H1 (cell line): Measurements from ENCODE around the gene TUT1.

Experiments used
- ATF2 ChIP-seq: IDR thresholded peaks from 2 replicates; pipeline ENCODE4 v1.6.1; 2012; ENCODE audit warnings: low read length, inconsistent platforms
- ATF3 ChIP-seq: IDR thresholded peaks from 2 replicates; pipeline ENCODE4 v1.6.1; 2011; ENCODE audit warnings: low read depth, mild to moderate bottlenecking, low read length; ENCODE audit not compliant: insufficient read depth
- BRCA1 ChIP-seq: IDR thresholded peaks from 2 replicates; pipeline ENCODE4 v1.6.1; 2012; ENCODE audit warnings: low read depth, low read length, improper control_type of control experiment
- CEBPB ChIP-seq: IDR thresholded peaks from 2 replicates; pipeline ENCODE4 v1.6.1; 2012; ENCODE audit warnings: low read depth, low read length
- CTCF ChIP-seq, 3 experiments: IDR thresholded peaks; 1 replicate in 2 of 3; 2 replicates in 1 of 3; pipeline versions ENCODE4 v1.5.1 to v1.6.1; 2011; ENCODE audit warnings: low read length in 3 of 3, mild to moderate bottlenecking in 3 of 3, inconsistent platforms in 2 of 3, low read depth in 1 of 3, moderate library complexity in 1 of 3; ENCODE audit not compliant: insufficient read depth in 1 of 3; ENCODE audit errors: control extremely low read depth in 1 of 3
- EZH2 ChIP-seq: fragments of 200-600 bp; sonication (generic); IDR thresholded peaks from 2 replicates; pipeline ENCODE4 v1.7.1; 2012; ENCODE audit warnings: low read depth, mild to moderate bottlenecking, moderate library complexity, low read length, inconsistent platforms; ENCODE audit not compliant: severe bottlenecking
- POU5F1 ChIP-seq: IDR thresholded peaks from 2 replicates; pipeline ENCODE4 v1.6.1; 2011; ENCODE audit warnings: low read depth, mild to moderate bottlenecking, low read length, moderate library complexity
- RNF2 ChIP-seq: fragments of 200-900, 300-1000 bp; sonication (generic); IDR thresholded peaks from 2 replicates; pipeline ENCODE4 v1.7.1; 2016; ENCODE audit warnings: borderline replicate concordance, low read depth, mild to moderate bottlenecking, antibody characterized with exemption, low read length; ENCODE audit not compliant: poor library complexity, severe bottlenecking; ENCODE audit errors: missing control alignments
- YY1 ChIP-seq: IDR thresholded peaks from 2 replicates; pipeline ENCODE4 v1.6.1; 2011; ENCODE audit warnings: low read depth, mild to moderate bottlenecking, low read length

GRCh38 chr11:62613291-62613778 is 22.0 kb upstream of the TUT1 start:
- no peak for TF ChIP-seq ATF2
- TF ChIP-seq CTCF (IDR thresholded peaks at IDR 0.05; ENCODE audit: control extremely low read depth in 1 of 3, insufficient read depth in 1 of 3, low read depth in 1 of 3, low read length in 3 of 3), result no peak
- TF ChIP-seq YY1, result no peak
- no peak for TF ChIP-seq EZH2
- no peak for TF ChIP-seq ATF3
- TF ChIP-seq BRCA1, result no peak
- TF ChIP-seq RNF2, result no peak
- TF ChIP-seq POU5F1, result no peak
- no peak for TF ChIP-seq CEBPB
